H9 (cell line): ENCODE results near the gene DLGAP4. TPM values are rescaled to one million over a fixed set of nuclear protein-coding genes. Genes with fewer than 3 reads are reported as not detected.

Experiments used
- DNase-seq: peaks from one replicate; pipeline ENCODE4 v3.0.0-alpha.2; 2017
- H2AFZ ChIP-seq: one replicate; pipeline ENCODE4 v1.6.1; 2013; ENCODE audit warnings: mild to moderate bottlenecking, low read length, control low read depth, moderate library complexity
- H2AK5ac ChIP-seq: 2 replicates; pipeline ENCODE4 v1.6.1; 2013; ENCODE audit warnings: low read length, control low read depth, mixed read lengths; ENCODE audit not compliant: insufficient read length
- H2BK120ac ChIP-seq: one replicate; pipeline ENCODE4 v1.6.1; 2013; ENCODE audit warnings: low read depth, mild to moderate bottlenecking, low read length, control low read depth, inconsistent platforms; ENCODE audit not compliant: poor library complexity, severe bottlenecking
- H2BK12ac ChIP-seq: 2 replicates; pipeline ENCODE4 v1.6.1; 2013; ENCODE audit warnings: low read length, control low read depth, mixed read lengths, low read depth; ENCODE audit not compliant: insufficient read length
- H2BK15ac ChIP-seq: 2 replicates; pipeline ENCODE4 v1.6.1; 2013; ENCODE audit warnings: low read depth, low read length, control low read depth
- H2BK20ac ChIP-seq: one replicate; pipeline ENCODE4 v1.6.1; 2013; ENCODE audit warnings: low read depth, mild to moderate bottlenecking, low read length, control low read depth, inconsistent platforms; ENCODE audit not compliant: poor library complexity, severe bottlenecking
- H2BK5ac ChIP-seq: 2 replicates; pipeline ENCODE4 v1.6.1; 2013; ENCODE audit warnings: low read length, control low read depth, mixed read lengths; ENCODE audit not compliant: insufficient read length
- H3K14ac ChIP-seq: 2 replicates; pipeline ENCODE4 v1.6.1; 2013; ENCODE audit warnings: low read length, control low read depth; ENCODE audit not compliant: insufficient read depth
- H3K18ac ChIP-seq: 2 replicates; pipeline ENCODE4 v1.6.1; 2013; ENCODE audit warnings: low read depth, mild to moderate bottlenecking, mixed read lengths, low read length, control low read depth; ENCODE audit not compliant: insufficient read length
- H3K23ac ChIP-seq: 2 replicates; pipeline ENCODE4 v1.6.1; 2013; ENCODE audit warnings: low read length, control low read depth, mixed read lengths, low read depth; ENCODE audit not compliant: insufficient read length
- H3K23me2 ChIP-seq: 2 replicates; pipeline ENCODE4 v1.6.1; 2013; ENCODE audit warnings: low read depth, mild to moderate bottlenecking, mixed read lengths, low read length, control low read depth; ENCODE audit not compliant: insufficient read length, poor library complexity, severe bottlenecking
- H3K27ac ChIP-seq: 2 replicates; pipeline ENCODE4 v1.5.1; 2013; ENCODE audit warnings: low read length, control low read depth, mixed read lengths, low read depth; ENCODE audit not compliant: insufficient read length
- H3K27me3 ChIP-seq: 2 replicates; pipeline ENCODE4 v1.6.1; 2013; ENCODE audit warnings: low read length, control low read depth, inconsistent platforms; ENCODE audit not compliant: insufficient read depth
- H3K4ac ChIP-seq: 2 replicates; pipeline ENCODE4 v1.6.1; 2013; ENCODE audit warnings: low read depth, mild to moderate bottlenecking, control low read depth, inconsistent platforms, low read length, moderate library complexity
- H3K4me1 ChIP-seq: 2 replicates; pipeline ENCODE4 v1.6.1; 2013; ENCODE audit warnings: low read length, control low read depth, inconsistent platforms; ENCODE audit not compliant: insufficient read depth
- H3K4me2 ChIP-seq: 2 replicates; pipeline ENCODE4 v1.6.1; 2013; ENCODE audit warnings: low read length, control low read depth, mixed read lengths; ENCODE audit not compliant: insufficient read length, insufficient read depth
- H3K56ac ChIP-seq: 2 replicates; pipeline ENCODE4 v1.6.1; 2013; ENCODE audit warnings: low read depth, mild to moderate bottlenecking, mixed read lengths, low read length, control low read depth; ENCODE audit not compliant: insufficient read length
- H3K79me1 ChIP-seq: 2 replicates; pipeline ENCODE4 v1.6.1; 2013; ENCODE audit warnings: low read depth, mild to moderate bottlenecking, moderate library complexity, low read length, control low read depth, inconsistent platforms; ENCODE audit not compliant: insufficient read depth, poor library complexity, severe bottlenecking
- H3K79me2 ChIP-seq: 2 replicates; pipeline ENCODE4 v1.6.1; 2013; ENCODE audit warnings: low read length, control low read depth, inconsistent platforms; ENCODE audit not compliant: insufficient read depth
- H3K9ac ChIP-seq: 2 replicates; pipeline ENCODE4 v1.6.1; 2013; ENCODE audit warnings: low read length, control low read depth, mixed read lengths; ENCODE audit not compliant: insufficient read length; ENCODE audit errors: extremely low read depth
- H3K9me3 ChIP-seq: one replicate; pipeline ENCODE4 v1.6.1; 2013; ENCODE audit warnings: low read depth, low read length, inconsistent platforms; ENCODE audit not compliant: control insufficient read depth
- H3T11ph ChIP-seq: one replicate; pipeline ENCODE4 v1.6.1; 2013; ENCODE audit warnings: mild to moderate bottlenecking, low read length, control low read depth, inconsistent platforms
- H4K20me1 ChIP-seq: one replicate; pipeline ENCODE4 v1.6.1; 2013; ENCODE audit not compliant: control insufficient read depth, insufficient read length, insufficient read depth
- H4K5ac ChIP-seq: 2 replicates; pipeline ENCODE4 v1.6.1; 2013; ENCODE audit warnings: low read depth, mild to moderate bottlenecking, mixed read lengths, low read length, control low read depth; ENCODE audit not compliant: insufficient read length
- H4K8ac ChIP-seq: replicated peaks from 2 replicates; pipeline ENCODE4 v1.6.1; 2013; ENCODE audit warnings: low read length, control low read depth, mixed read lengths, low read depth; ENCODE audit not compliant: insufficient read length
- H4K91ac ChIP-seq: 2 replicates; pipeline ENCODE4 v1.6.1; 2013; ENCODE audit warnings: low read depth, mild to moderate bottlenecking, moderate library complexity, mixed read lengths, low read length, control low read depth; ENCODE audit not compliant: insufficient read length
- H3K27ac Mint-ChIP-seq, 3 experiments: 2 replicates in 2 of 3; 3 replicates in 1 of 3; pipeline ENCODE4 v1.8.0; 2020 to 2021; ENCODE audit warnings: mixed read lengths in 3 of 3, mild to moderate bottlenecking in 1 of 3, moderate library complexity in 1 of 3
- H3K27me3 Mint-ChIP-seq: 2 replicates; pipeline ENCODE4 v1.8.0; 2021; ENCODE audit warnings: low read depth, mild to moderate bottlenecking, moderate library complexity, mixed read lengths
- H3K36me3 Mint-ChIP-seq, 3 experiments: 2 replicates in 2 of 3; 3 replicates in 1 of 3; pipeline ENCODE4 v1.8.0; 2020 to 2021; ENCODE audit warnings: low read depth in 3 of 3, mixed read lengths in 3 of 3; ENCODE audit not compliant: insufficient read depth in 1 of 3
- H3K4me1 Mint-ChIP-seq, 2 experiments: 2 replicates each; pipeline ENCODE4 v1.8.0; 2020; ENCODE audit warnings: mixed read lengths in 2 of 2
- H3K4me3 Mint-ChIP-seq, 2 experiments: 2 replicates in 1 of 2; 3 replicates in 1 of 2; pipeline ENCODE4 v1.8.0; 2020 to 2021; ENCODE audit warnings: mild to moderate bottlenecking in 2 of 2, mixed read lengths in 2 of 2, moderate library complexity in 1 of 2
- H3K9me3 Mint-ChIP-seq, 2 experiments: 2 replicates in 1 of 2; 3 replicates in 1 of 2; pipeline ENCODE4 v1.8.0; 2020; ENCODE audit warnings: mild to moderate bottlenecking in 2 of 2, mixed read lengths in 2 of 2, moderate library complexity in 1 of 2
- CTCF ChIP-seq: fragments of 200-600 bp; sonication (generic); conservative IDR thresholded peaks from 3 replicates; pipeline ENCODE4 v1.8.0; 2021; ENCODE audit warnings: antibody characterized with exemption, mild to moderate bottlenecking
- WGBS: extraction: QIAGEN DNeasy Blood & Tissue Kit; methylation state at CpG from one replicate; pipeline ENCODE4 v1.1.7; 2013; ENCODE audit warnings: missing lambda C conversion rate, low lambda C conversion rate, mixed read lengths; ENCODE audit not compliant: insufficient read length; ENCODE audit errors: extremely low coverage; 5-methylcytosine and 5-hydroxymethylcytosine counted together
- total RNA-seq: library from RNA; stranded (reverse); gene quantifications from 2 replicates; pipeline ENCODE4 v1.2.1, GENCODE V29; 2021

Gene DLGAP4
- total RNA-seq, 1 experiment from 2014 or later, result 48.0 TPM

GRCh38 chr20:36479938-36480337, 173.8 kb downstream of the DLGAP4 start:
- no peak overlapping the region for H3K18ac ChIP-seq
- H2AFZ ChIP-seq, result no peak overlapping the region
- no peak overlapping the region for H3K4me2 ChIP-seq
- H4K91ac ChIP-seq, result no peak overlapping the region
- H3K79me1 ChIP-seq, result no peaks in the 10 kb centered on the region
- WGBS, result no CpG with 5 or more reads among the region's 2 CpGs
- H4K20me1 ChIP-seq, result no peaks in the 10 kb centered on the region
- no peak overlapping the region for H3T11ph ChIP-seq
- Mint-ChIP-seq H3K4me3 (no peak overlapping the region), H3K27me3 (no peaks in the 10 kb centered on the region), H3K9me3 (no peaks in the 10 kb centered on the region), H3K4me1 (peaks cover 5 to 10% of the 10 kb centered on the region in 2 experiments), H3K27ac (no peak overlapping the region), H3K36me3 (peaks cover 0 to 7% (median 5%) of the 10 kb centered on the region in 3 experiments; a peak in 3 of 7 replicates)
- no peak for DNase-seq
- H2BK20ac ChIP-seq, result no peak overlapping the region
- H3K27me3 ChIP-seq, result no peaks in the 10 kb centered on the region
- H3K23ac ChIP-seq, result no peak overlapping the region
- TF ChIP-seq CTCF, result peak; percentile 30; the same call in 2 of the 3 replicates
- no peak overlapping the region for H2AK5ac ChIP-seq
- H2BK120ac ChIP-seq, result no peak overlapping the region
- H3K23me2 ChIP-seq, result no peaks in the 10 kb centered on the region
- H3K9me3 ChIP-seq, result no peaks in the 10 kb centered on the region
- H3K4ac ChIP-seq, result no peak overlapping the region
- H2BK12ac ChIP-seq, result no peak overlapping the region
- no peak overlapping the region for H3K14ac ChIP-seq
- no peak overlapping the region for H3K9ac ChIP-seq
- no peak overlapping the region for H3K27ac ChIP-seq
- H4K8ac ChIP-seq, result no peak overlapping the region
- H2BK15ac ChIP-seq, result no peak overlapping the region
- no peak overlapping the region for H3K56ac ChIP-seq
- H2BK5ac ChIP-seq, result no peak overlapping the region
- H4K5ac ChIP-seq, result no peak overlapping the region
- H3K79me2 ChIP-seq, result 0 out of 2 replicates have a peak, but pooled peaks cover 2% of the 10 kb centered on the region
- no peaks in the 10 kb centered on the region for H3K4me1 ChIP-seq
